Suprapubic skin (tissue), 4 donors: ENCODE data around the gene BATF.

Source experiments
- EP300 ChIP-seq: sonication (generic); formaldehyde crosslinking; IDR thresholded peaks from one replicate; pipeline ENCODE4 v1.6.1; 2017; ENCODE audit warnings: antibody characterized with exemption
- POLR2AphosphoS5 ChIP-seq, 3 donors: sonication (generic); formaldehyde crosslinking; IDR thresholded peaks; one replicate each; pipeline ENCODE4 v1.6.1; 2017; ENCODE audit warnings: antibody characterized with exemption in 3 of 3
- TF ChIP-seq, protein P1 (sequence below), 2 donors: fragments of 200-600 bp in 1 of 2; fragments of 450-650 bp in 1 of 2; sonication (generic) in 1 of 2; IDR thresholded peaks; one replicate each; pipeline ENCODE4 v1.5.1; 2016 to 2019; ENCODE audit warnings: antibody characterized with exemption in 2 of 2, mild to moderate bottlenecking in 1 of 2, moderate library complexity in 1 of 2

GRCh38 chr14:75535164-75535898 is 13.1 kb downstream of the BATF start:
- TF ChIP-seq, protein P1, sequence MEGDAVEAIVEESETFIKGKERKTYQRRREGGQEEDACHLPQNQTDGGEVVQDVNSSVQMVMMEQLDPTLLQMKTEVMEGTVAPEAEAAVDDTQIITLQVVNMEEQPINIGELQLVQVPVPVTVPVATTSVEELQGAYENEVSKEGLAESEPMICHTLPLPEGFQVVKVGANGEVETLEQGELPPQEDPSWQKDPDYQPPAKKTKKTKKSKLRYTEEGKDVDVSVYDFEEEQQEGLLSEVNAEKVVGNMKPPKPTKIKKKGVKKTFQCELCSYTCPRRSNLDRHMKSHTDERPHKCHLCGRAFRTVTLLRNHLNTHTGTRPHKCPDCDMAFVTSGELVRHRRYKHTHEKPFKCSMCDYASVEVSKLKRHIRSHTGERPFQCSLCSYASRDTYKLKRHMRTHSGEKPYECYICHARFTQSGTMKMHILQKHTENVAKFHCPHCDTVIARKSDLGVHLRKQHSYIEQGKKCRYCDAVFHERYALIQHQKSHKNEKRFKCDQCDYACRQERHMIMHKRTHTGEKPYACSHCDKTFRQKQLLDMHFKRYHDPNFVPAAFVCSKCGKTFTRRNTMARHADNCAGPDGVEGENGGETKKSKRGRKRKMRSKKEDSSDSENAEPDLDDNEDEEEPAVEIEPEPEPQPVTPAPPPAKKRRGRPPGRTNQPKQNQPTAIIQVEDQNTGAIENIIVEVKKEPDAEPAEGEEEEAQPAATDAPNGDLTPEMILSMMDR (IDR thresholded peaks at IDR 0.05) = no peak
- TF ChIP-seq POLR2AphosphoS5 (IDR thresholded peaks at IDR 0.05) = no peak
- TF ChIP-seq EP300 = no peak
